Astrocyte (in vitro differentiated cells and primary cell): ENCODE measurements around the gene UBR3. TPM values are rescaled to one million over a fixed set of nuclear protein-coding genes. Genes with fewer than 3 reads are reported as not detected.

Experiments used
- DNase-seq: peaks from one replicate; pipeline ENCODE4 v3.0.0-alpha.2; 2010; ENCODE audit warnings: low read depth
- FAIRE-seq: peaks from 2 replicates; lab custom pipeline; 2011; peaks lifted over from hg19 to GRCh38; lab: Jason Lieb, UNC
- H2AFZ ChIP-seq: 2 replicates; pipeline ENCODE4 v1.6.0; 2012; ENCODE audit warnings: low read depth, low read length, inconsistent platforms
- H3K27ac ChIP-seq: 2 replicates; pipeline ENCODE4 v1.5.1; 2011; ENCODE audit warnings: low read depth, low read length, inconsistent platforms
- H3K27me3 ChIP-seq: 2 replicates; pipeline ENCODE4 v1.6.0; 2011; ENCODE audit warnings: low read length, inconsistent platforms; ENCODE audit not compliant: insufficient read depth
- H3K36me3 ChIP-seq: 2 replicates; pipeline ENCODE4 v1.5.1; 2011; ENCODE audit warnings: low read length, inconsistent platforms; ENCODE audit not compliant: insufficient read depth
- H3K4me1 ChIP-seq: 2 replicates; pipeline ENCODE4 v1.5.1; 2011; ENCODE audit warnings: low read length, inconsistent platforms; ENCODE audit not compliant: insufficient read depth
- H3K4me2 ChIP-seq: 2 replicates; pipeline ENCODE4 v1.6.0; 2012; ENCODE audit warnings: low read length, inconsistent platforms
- H3K4me3 ChIP-seq: 2 replicates; pipeline ENCODE4 v1.5.1; 2011; ENCODE audit warnings: low read depth, mild to moderate bottlenecking, low read length, inconsistent platforms; ENCODE audit not compliant: insufficient read depth
- H3K79me2 ChIP-seq: 2 replicates; pipeline ENCODE4 v1.6.0; 2012; ENCODE audit warnings: mild to moderate bottlenecking, low read length, inconsistent platforms; ENCODE audit not compliant: insufficient read depth
- H3K9ac ChIP-seq: 2 replicates; pipeline ENCODE4 v1.6.0; 2012; ENCODE audit warnings: mild to moderate bottlenecking, low read length, inconsistent platforms
- H3K9me3 ChIP-seq: 2 replicates; pipeline ENCODE4 v1.5.1; 2012; ENCODE audit warnings: low read depth, mild to moderate bottlenecking, low read length, inconsistent platforms; ENCODE audit not compliant: insufficient read depth
- H4K20me1 ChIP-seq: 2 replicates; pipeline ENCODE4 v1.6.0; 2012; ENCODE audit warnings: low read length, inconsistent platforms; ENCODE audit not compliant: insufficient read depth
- H3K27ac Mint-ChIP-seq: one replicate; pipeline ENCODE4 v1.8.0; 2021; ENCODE audit warnings: mild to moderate bottlenecking, mixed read lengths; ENCODE audit not compliant: unreplicated experiment
- H3K27me3 Mint-ChIP-seq: one replicate; pipeline ENCODE4 v1.8.0; 2021; ENCODE audit warnings: low read depth, mixed read lengths; ENCODE audit not compliant: unreplicated experiment
- H3K36me3 Mint-ChIP-seq: one replicate; pipeline ENCODE4 v1.8.0; 2021; ENCODE audit warnings: low read depth, mixed read lengths; ENCODE audit not compliant: unreplicated experiment
- H3K4me1 Mint-ChIP-seq: one replicate; pipeline ENCODE4 v1.8.0; 2021; ENCODE audit warnings: low read depth, mixed read lengths; ENCODE audit not compliant: unreplicated experiment
- H3K4me3 Mint-ChIP-seq: one replicate; pipeline ENCODE4 v1.8.0; 2021; ENCODE audit warnings: mild to moderate bottlenecking, moderate library complexity, mixed read lengths; ENCODE audit not compliant: unreplicated experiment
- H3K9me3 Mint-ChIP-seq: one replicate; pipeline ENCODE4 v1.8.0; 2021; ENCODE audit warnings: mild to moderate bottlenecking, mixed read lengths; ENCODE audit not compliant: unreplicated experiment
- EZH2 ChIP-seq: IDR thresholded peaks from 2 replicates; pipeline ENCODE4 v1.6.1; 2012; ENCODE audit warnings: mild to moderate bottlenecking, low read length, inconsistent platforms; ENCODE audit not compliant: insufficient read depth
- total RNA-seq: library from RNA; stranded (reverse); gene quantifications from 2 replicates; pipeline ENCODE4 v1.2.1, GENCODE V29; 2021
- TF ChIP-seq, protein P1 (sequence below): IDR thresholded peaks from 2 replicates; pipeline ENCODE4 v1.5.1; 2011; ENCODE audit warnings: low read depth, mild to moderate bottlenecking, inconsistent platforms, low read length, moderate library complexity; ENCODE audit not compliant: insufficient read depth

The UBR3 gene
- total RNA-seq, 1 donor from 2014 or later = 18.7 TPM

DNA sequence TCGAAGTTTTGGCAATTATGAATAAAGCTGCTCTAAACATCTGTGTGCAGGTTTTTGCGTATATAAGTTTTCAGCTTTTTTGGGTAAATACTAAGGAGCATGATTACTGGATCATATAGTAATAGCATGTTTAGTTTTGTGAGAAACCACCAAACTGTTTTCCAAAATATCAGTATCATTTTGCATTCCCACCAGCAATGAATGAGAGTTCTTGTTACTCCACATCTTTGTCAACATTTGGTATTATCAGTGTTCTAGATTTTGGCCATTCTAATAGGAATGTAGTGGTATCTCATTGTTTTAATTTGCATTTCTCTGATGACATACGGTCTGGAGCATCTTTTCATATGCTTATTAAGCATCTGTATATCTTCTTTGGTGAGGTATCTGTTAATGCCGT lies 207.3 kb downstream of the UBR3 start:
- H3K4me3 Mint-ChIP-seq = no peak overlapping the region
- H4K20me1 ChIP-seq = no peaks in the 10 kb centered on the region
- H3K27ac ChIP-seq = no peak overlapping the region
- H3K36me3 ChIP-seq = no peaks in the 10 kb centered on the region
- H3K4me1 ChIP-seq = no peaks in the 10 kb centered on the region
- no peak overlapping the region for H3K4me3 ChIP-seq
- TF ChIP-seq EZH2 = no peak
- TF ChIP-seq, protein P1, sequence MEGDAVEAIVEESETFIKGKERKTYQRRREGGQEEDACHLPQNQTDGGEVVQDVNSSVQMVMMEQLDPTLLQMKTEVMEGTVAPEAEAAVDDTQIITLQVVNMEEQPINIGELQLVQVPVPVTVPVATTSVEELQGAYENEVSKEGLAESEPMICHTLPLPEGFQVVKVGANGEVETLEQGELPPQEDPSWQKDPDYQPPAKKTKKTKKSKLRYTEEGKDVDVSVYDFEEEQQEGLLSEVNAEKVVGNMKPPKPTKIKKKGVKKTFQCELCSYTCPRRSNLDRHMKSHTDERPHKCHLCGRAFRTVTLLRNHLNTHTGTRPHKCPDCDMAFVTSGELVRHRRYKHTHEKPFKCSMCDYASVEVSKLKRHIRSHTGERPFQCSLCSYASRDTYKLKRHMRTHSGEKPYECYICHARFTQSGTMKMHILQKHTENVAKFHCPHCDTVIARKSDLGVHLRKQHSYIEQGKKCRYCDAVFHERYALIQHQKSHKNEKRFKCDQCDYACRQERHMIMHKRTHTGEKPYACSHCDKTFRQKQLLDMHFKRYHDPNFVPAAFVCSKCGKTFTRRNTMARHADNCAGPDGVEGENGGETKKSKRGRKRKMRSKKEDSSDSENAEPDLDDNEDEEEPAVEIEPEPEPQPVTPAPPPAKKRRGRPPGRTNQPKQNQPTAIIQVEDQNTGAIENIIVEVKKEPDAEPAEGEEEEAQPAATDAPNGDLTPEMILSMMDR = no peak
- no peak overlapping the region for H3K4me2 ChIP-seq
- FAIRE-seq (no peak), DNase-seq (no peak)
- H3K79me2 ChIP-seq = no peaks in the 10 kb centered on the region
- no peak overlapping the region for H3K27ac Mint-ChIP-seq
- H3K36me3 Mint-ChIP-seq = peaks cover 8% of the 10 kb centered on the region
- no peaks in the 10 kb centered on the region for H3K27me3 ChIP-seq
- H3K4me1 Mint-ChIP-seq = no peaks in the 10 kb centered on the region
- no peaks in the 10 kb centered on the region for H3K27me3 Mint-ChIP-seq
- no peak overlapping the region for H3K9ac ChIP-seq
- H3K9me3 ChIP-seq = no peaks in the 10 kb centered on the region
- peaks cover 5% of the 10 kb centered on the region for H3K9me3 Mint-ChIP-seq
- H2AFZ ChIP-seq = no peak overlapping the region

DNA sequence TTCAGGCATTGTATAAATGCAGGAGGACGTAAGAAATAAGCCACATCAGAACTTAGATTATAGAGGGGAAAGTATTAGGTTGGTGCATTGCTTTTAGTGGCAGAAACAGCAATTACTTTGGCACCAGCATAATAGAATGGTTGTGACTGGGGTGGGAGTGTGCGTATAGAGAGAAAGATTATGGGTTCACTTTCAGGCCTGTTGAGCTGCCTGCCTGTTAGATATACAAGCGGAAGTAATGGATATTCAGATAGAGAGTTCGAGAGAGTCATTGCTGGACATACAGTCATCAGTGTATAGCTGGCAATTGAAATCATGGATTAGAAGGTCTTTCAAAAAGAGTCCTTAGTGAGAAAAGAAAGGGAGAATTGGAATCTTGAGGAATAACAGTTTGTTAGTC lies 211.5 kb downstream of the UBR3 start:
- Histone ChIP-seq H3K9me3 (no peaks in the 10 kb centered on the region), H3K9ac (no peak overlapping the region), H3K4me3 (no peak overlapping the region), H3K4me1 (no peaks in the 10 kb centered on the region), H3K79me2 (no peaks in the 10 kb centered on the region), H3K4me2 (no peak overlapping the region), H4K20me1 (no peaks in the 10 kb centered on the region), H3K27ac (no peak overlapping the region), H3K36me3 (peaks cover 3% of the 10 kb centered on the region), H2AFZ (no peak overlapping the region), H3K27me3 (no peaks in the 10 kb centered on the region)
- no peak overlapping the region for H3K4me3 Mint-ChIP-seq
- no peaks in the 10 kb centered on the region for H3K36me3 Mint-ChIP-seq
- FAIRE-seq (no peak), DNase-seq (no peak)
- no peak overlapping the region for H3K27ac Mint-ChIP-seq
- H3K27me3 Mint-ChIP-seq = no peaks in the 10 kb centered on the region
- H3K9me3 Mint-ChIP-seq = no peaks in the 10 kb centered on the region
- no peak for TF ChIP-seq EZH2
- TF ChIP-seq, protein P1 = no peak
- H3K4me1 Mint-ChIP-seq = no peaks in the 10 kb centered on the region

DNA sequence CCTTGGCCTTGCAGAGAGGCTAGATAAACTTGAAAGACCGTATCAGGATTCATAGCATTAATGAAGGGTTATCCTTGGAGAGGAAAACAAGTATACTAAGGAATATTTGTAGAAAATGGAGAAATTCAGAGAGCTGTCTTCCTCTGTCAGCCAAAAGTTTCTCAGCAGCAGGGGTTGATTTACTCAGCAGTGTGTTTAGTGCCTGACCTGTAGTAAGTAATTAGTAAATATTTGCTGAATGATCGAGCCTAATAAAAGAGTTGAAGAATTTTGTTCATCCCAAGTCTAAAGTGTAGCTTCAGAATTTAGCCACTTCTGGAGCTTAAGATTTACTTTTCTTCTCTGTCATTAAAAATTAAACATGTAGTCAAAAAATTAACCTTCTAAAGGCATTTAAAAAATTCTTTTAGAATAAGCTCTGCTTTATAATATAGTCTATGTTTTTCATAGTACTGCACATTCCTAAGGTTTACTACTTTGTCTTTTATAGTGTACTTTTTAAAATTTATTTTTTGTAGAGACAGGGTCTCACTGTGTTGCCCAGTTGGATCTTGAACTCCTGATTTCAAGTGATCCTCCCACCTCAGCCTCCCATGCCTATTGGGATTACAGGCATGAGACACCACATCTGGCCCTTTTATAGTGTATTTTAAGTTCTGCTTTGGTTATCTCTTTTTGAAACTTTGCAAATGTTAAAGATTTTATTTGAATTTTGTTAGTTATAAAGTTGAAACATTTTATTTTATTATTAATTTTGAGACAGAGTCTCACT lies 212.3 kb downstream of the UBR3 start:
- Histone ChIP-seq H3K36me3 (peaks cover 3% of the 10 kb centered on the region), H3K4me1 (no peaks in the 10 kb centered on the region), H3K27ac (no peak overlapping the region), H3K4me3 (no peak overlapping the region), H3K79me2 (no peaks in the 10 kb centered on the region), H2AFZ (no peak overlapping the region), H3K9me3 (no peaks in the 10 kb centered on the region), H3K9ac (no peak overlapping the region), H4K20me1 (no peaks in the 10 kb centered on the region), H3K27me3 (no peaks in the 10 kb centered on the region), H3K4me2 (no peak overlapping the region)
- Mint-ChIP-seq H3K9me3 (no peaks in the 10 kb centered on the region), H3K27ac (no peak overlapping the region), H3K4me1 (no peaks in the 10 kb centered on the region), H3K4me3 (no peak overlapping the region), H3K27me3 (no peaks in the 10 kb centered on the region), H3K36me3 (no peaks in the 10 kb centered on the region)
- DNase-seq (no peak), FAIRE-seq (no peak)
- TF ChIP-seq, protein P1 = no peak
- TF ChIP-seq EZH2 = no peak
